Esophagus muscularis mucosa (tissue), 4 donors: ENCODE measurements around the gene NAV2. TPM values are rescaled to one million over a fixed set of nuclear protein-coding genes. Genes with fewer than 3 reads are reported as not detected.

Source experiments
- DNase-seq: peaks from one replicate; pipeline ENCODE4 v3.0.0-alpha.2; 2017; ENCODE audit errors: extremely low spot score
- H3K27ac ChIP-seq, 4 donors: fragments of 200-600 bp; sonication (generic); replicated peaks in 1 of 4; 1 replicate in 3 of 4; 2 replicates in 1 of 4; pipeline ENCODE4 v1.5.1; 2016 to 2019; ENCODE audit warnings: mild to moderate bottlenecking in 1 of 4
- H3K27me3 ChIP-seq, 4 donors: fragments of 200-600 bp; sonication (generic); one replicate each; pipeline versions ENCODE4 v1.5.1 to v1.6.0; 2016 to 2019
- H3K36me3 ChIP-seq, 4 donors: fragments of 200-600 bp; sonication (generic); one replicate each; pipeline ENCODE4 v1.5.1; 2016 to 2019
- H3K4me1 ChIP-seq, 4 donors: fragments of 200-600 bp; sonication (generic); one replicate each; pipeline ENCODE4 v1.5.1; 2016 to 2019
- H3K4me3 ChIP-seq, 4 donors: fragments of 200-600 bp; sonication (generic); 1 replicate in 2 of 4; 2 replicates in 2 of 4; pipeline ENCODE4 v1.5.1; 2016 to 2019; ENCODE audit warnings: mild to moderate bottlenecking in 4 of 4, moderate library complexity in 1 of 4
- H3K9me3 ChIP-seq, 4 donors: fragments of 200-600 bp; sonication (generic); 1 replicate in 3 of 4; 2 replicates in 1 of 4; pipeline ENCODE4 v1.5.1; 2016 to 2019
- CTCF ChIP-seq, 3 experiments: fragments of 200-600 bp in 2 of 3; fragments of 450-650 bp in 1 of 3; sonication (generic) in 2 of 3; IDR thresholded peaks; one replicate each; pipeline ENCODE4 v1.5.1; 2017 to 2019; ENCODE audit warnings: antibody characterized with exemption in 3 of 3, mild to moderate bottlenecking in 2 of 3, moderate library complexity in 1 of 3
- EP300 ChIP-seq: sonication (generic); formaldehyde crosslinking; IDR thresholded peaks from one replicate; pipeline ENCODE4 v1.6.1; 2017; ENCODE audit warnings: antibody characterized with exemption
- POLR2A ChIP-seq: fragments of 450-650 bp; IDR thresholded peaks from one replicate; pipeline ENCODE4 v1.6.1; 2017; ENCODE audit warnings: antibody characterized with exemption, moderate library complexity, mild to moderate bottlenecking, low read depth
- POLR2AphosphoS5 ChIP-seq, 2 donors: sonication (generic); formaldehyde crosslinking; IDR thresholded peaks; one replicate each; pipeline ENCODE4 v1.6.1; 2017; ENCODE audit warnings: antibody characterized with exemption in 2 of 2
- WGBS: methylation state at CpG from one replicate; pipeline ENCODE4 v1.1.5; 2018; 5-methylcytosine and 5-hydroxymethylcytosine counted together
- intact Hi-C: fragments of 100-400 bp; cut with DNase I; formaldehyde crosslinking; loops from one replicate; pipeline ENCODE4 v1.15.1; 2023
- total RNA-seq, 4 donors: library from RNA; depleted of rRNA; stranded (reverse); fragments of >200 nt; gene quantifications; one replicate each; pipeline versions ENCODE4 v1.1.0 to v1.2.1, GENCODE V29; 2016

NAV2 gene
- total RNA-seq, 4 donors from 2014 or later = 21.9 to 57.0 (median 37.5) TPM

GRCh38 chr11:20025332-20025840 is 312.7 kb downstream of the NAV2 start:
- 74% methylated on average over 8 of the region's 8 CpGs for WGBS
- intact Hi-C loops = no loop called here
- H3K27ac ChIP-seq = no peak overlapping the region

DNA sequence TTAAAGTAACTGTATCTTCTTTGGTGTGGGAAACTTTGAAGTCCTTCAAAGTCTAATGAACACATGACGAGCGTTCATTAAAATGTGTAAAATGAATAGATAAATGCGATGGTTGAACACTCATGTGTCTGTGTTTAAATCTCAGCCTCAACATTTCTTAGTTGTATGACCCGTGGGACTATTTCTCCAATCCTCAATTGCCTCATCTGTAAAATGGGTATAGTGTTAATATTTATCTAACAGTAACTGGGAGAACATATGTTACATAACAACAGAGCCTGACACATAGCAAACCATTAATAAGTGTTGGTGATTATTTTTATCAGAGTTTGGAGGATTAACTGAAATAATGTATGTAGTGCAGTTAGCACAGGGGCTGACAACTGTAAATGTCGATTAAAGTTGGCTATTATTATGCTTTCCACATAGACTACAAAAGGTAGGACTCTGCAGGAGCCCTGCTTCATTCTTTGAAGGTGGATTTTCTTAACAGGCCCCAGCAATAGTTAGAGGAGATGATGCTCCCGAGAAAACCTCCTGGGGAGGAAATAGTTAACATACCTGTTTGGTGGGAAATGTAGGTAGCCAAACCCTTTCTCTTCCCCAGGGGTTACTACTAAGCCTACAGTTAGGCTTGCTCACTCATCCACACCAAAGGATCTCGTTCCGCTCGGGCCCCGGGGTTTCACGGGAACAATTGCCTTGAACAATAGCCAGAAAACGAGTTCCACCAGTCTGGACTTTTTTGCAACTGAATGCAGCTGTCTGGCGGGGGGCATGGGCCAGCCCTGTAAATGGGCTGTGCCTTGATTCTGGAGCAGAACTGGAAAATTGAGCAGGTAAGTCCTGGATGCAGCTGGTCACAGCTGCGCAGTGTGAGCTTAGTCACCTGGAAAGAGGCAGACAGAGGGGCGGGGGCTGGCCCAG is 314.3 kb downstream of the NAV2 start:
- H3K4me3 ChIP-seq = no peak overlapping the region
- 40% methylated on average over 15 of the region's 15 CpGs for WGBS
- H3K9me3 ChIP-seq = no peaks in the 10 kb centered on the region
- H3K27me3 ChIP-seq = no peaks in the 10 kb centered on the region
- no peak for TF ChIP-seq EP300
- TF ChIP-seq POLR2AphosphoS5 (IDR thresholded peaks at IDR 0.05) = no peak
- TF ChIP-seq CTCF (IDR thresholded peaks at IDR 0.05) = no peak
- no peak for TF ChIP-seq POLR2A
- H3K36me3 ChIP-seq = no peaks in the 10 kb centered on the region
- intact Hi-C loops = no loop called here
- no peak overlapping the region for H3K27ac ChIP-seq
- peaks cover 23 to 61% (median 33%) of the 10 kb centered on the region in 4 donors for H3K4me1 ChIP-seq
- DNase-seq = no peak

More at GRCh38 chr11:20025332-20025840, 312.7 kb downstream of the NAV2 start:
- Histone ChIP-seq H3K4me1 (peaks cover 17 to 51% (median 35%) of the 10 kb centered on the region in 4 donors), H3K4me3 (no peak overlapping the region), H3K36me3 (no peaks in the 10 kb centered on the region), H3K27me3 (no peaks in the 10 kb centered on the region), H3K9me3 (no peaks in the 10 kb centered on the region)
- no peak for DNase-seq
- TF ChIP-seq CTCF (IDR thresholded peaks at IDR 0.05) = no peak
- no peak for TF ChIP-seq POLR2AphosphoS5 (IDR thresholded peaks at IDR 0.05)
- no peak for TF ChIP-seq POLR2A
- no peak for TF ChIP-seq EP300

- WGBS = 47% methylated on average over 4 of the region's 4 CpGs
- Histone ChIP-seq H3K27ac (no peak overlapping the region), H3K27me3 (no peaks in the 10 kb centered on the region), H3K9me3 (no peaks in the 10 kb centered on the region), H3K36me3 (no peaks in the 10 kb centered on the region), H3K4me3 (no peak overlapping the region), H3K4me1 (peaks cover 26 to 60% (median 28%) of the 10 kb centered on the region in 4 donors)
- no peak for TF ChIP-seq EP300
- TF ChIP-seq POLR2AphosphoS5 (IDR thresholded peaks at IDR 0.05) = no peak
- no peak for TF ChIP-seq CTCF (IDR thresholded peaks at IDR 0.05)
- TF ChIP-seq POLR2A = no peak
- DNase-seq = no peak
- intact Hi-C loops = no loop called here
Observed at GRCh38 chr11:20027556-20028013, 314.9 kb downstream of the NAV2 start.

- TF ChIP-seq EP300 = no peak
- no peak for DNase-seq
- intact Hi-C loops = no loop called here
- no peaks in the 10 kb centered on the region for H3K27me3 ChIP-seq
- no peaks in the 10 kb centered on the region for H3K9me3 ChIP-seq
- WGBS = 62% methylated on average over 3 of the region's 3 CpGs
- H3K4me3 ChIP-seq = no peak overlapping the region
- H3K36me3 ChIP-seq = no peaks in the 10 kb centered on the region
- peaks cover 18 to 44% (median 26%) of the 10 kb centered on the region in 4 donors for H3K4me1 ChIP-seq
- no peak overlapping the region for H3K27ac ChIP-seq
Observed at GRCh38 chr11:20029193-20029592, 316.6 kb downstream of the NAV2 start.

GRCh38 chr11:20030472-20030871 is 317.8 kb downstream of the NAV2 start:
- WGBS = 100% methylated on average over 1 of the region's 1 CpG
- Histone ChIP-seq H3K36me3 (no peaks in the 10 kb centered on the region), H3K9me3 (no peaks in the 10 kb centered on the region), H3K4me3 (no peak overlapping the region), H3K27ac (no peak overlapping the region), H3K4me1 (peaks cover 26 to 44% (median 29%) of the 10 kb centered on the region in 4 donors), H3K27me3 (no peaks in the 10 kb centered on the region)
- DNase-seq = no peak
- TF ChIP-seq CTCF (IDR thresholded peaks at IDR 0.05) (no peak), EP300 (no peak), POLR2A (no peak), POLR2AphosphoS5 (IDR thresholded peaks at IDR 0.05) (no peak)
- intact Hi-C loops = no loop called here
